Measurements from ENCODE around the gene OR2A2.

DNA sequence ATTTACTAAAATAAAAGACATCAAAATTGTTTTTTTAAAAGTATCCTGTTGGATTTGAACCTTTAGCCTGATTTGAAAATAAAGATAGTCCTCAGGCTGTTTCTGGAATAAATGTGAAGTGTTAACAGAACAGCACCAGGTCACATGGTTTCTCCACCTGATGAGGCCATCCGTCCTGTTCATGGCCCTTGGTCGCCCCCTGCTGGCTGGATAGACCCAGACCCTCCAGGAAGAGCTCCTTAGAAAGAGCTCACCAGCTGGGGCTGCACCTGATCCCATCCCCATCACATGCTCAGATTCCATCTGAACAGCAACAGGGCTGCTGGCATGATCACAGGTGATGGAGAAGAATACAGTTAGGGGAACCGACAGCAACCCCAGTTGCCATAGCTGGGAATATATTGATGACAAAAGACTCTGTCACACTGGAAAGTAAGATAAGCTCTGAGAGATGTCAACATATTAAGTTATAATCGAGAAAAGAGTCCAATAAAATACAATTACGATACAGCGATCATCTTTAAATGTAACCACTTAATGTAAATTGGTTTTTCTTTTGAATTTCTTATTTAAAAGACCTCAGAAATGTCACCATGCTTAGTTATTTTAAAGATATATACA, 18.4 kb downstream of the OR2A2 start:
- TF ChIP-seq, protein P1, sequence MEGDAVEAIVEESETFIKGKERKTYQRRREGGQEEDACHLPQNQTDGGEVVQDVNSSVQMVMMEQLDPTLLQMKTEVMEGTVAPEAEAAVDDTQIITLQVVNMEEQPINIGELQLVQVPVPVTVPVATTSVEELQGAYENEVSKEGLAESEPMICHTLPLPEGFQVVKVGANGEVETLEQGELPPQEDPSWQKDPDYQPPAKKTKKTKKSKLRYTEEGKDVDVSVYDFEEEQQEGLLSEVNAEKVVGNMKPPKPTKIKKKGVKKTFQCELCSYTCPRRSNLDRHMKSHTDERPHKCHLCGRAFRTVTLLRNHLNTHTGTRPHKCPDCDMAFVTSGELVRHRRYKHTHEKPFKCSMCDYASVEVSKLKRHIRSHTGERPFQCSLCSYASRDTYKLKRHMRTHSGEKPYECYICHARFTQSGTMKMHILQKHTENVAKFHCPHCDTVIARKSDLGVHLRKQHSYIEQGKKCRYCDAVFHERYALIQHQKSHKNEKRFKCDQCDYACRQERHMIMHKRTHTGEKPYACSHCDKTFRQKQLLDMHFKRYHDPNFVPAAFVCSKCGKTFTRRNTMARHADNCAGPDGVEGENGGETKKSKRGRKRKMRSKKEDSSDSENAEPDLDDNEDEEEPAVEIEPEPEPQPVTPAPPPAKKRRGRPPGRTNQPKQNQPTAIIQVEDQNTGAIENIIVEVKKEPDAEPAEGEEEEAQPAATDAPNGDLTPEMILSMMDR (IDR thresholded peaks at IDR 0.05) = peak; percentile 99
- TF ChIP-seq NRF1 (IDR thresholded peaks at IDR 0.05; ENCODE audit: low read depth, low read length) (no peak), TAF1 (IDR thresholded peaks at IDR 0.05; ENCODE audit: borderline replicate concordance, low read depth, low read length) (no peak), POLR2AphosphoS5 (IDR thresholded peaks at IDR 0.05; ENCODE audit: low read depth, low read length) (no peak), YY1 (IDR thresholded peaks at IDR 0.05; ENCODE audit: low read depth) (no peak), CHD2 (IDR thresholded peaks at IDR 0.05; ENCODE audit: low read length, partially characterized antibody) (peak; percentile 27)
- TF ChIP-seq, protein P2, sequence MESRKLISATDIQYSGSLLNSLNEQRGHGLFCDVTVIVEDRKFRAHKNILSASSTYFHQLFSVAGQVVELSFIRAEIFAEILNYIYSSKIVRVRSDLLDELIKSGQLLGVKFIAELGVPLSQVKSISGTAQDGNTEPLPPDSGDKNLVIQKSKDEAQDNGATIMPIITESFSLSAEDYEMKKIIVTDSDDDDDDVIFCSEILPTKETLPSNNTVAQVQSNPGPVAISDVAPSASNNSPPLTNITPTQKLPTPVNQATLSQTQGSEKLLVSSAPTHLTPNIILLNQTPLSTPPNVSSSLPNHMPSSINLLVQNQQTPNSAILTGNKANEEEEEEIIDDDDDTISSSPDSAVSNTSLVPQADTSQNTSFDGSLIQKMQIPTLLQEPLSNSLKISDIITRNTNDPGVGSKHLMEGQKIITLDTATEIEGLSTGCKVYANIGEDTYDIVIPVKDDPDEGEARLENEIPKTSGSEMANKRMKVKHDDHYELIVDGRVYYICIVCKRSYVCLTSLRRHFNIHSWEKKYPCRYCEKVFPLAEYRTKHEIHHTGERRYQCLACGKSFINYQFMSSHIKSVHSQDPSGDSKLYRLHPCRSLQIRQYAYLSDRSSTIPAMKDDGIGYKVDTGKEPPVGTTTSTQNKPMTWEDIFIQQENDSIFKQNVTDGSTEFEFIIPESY (IDR thresholded peaks at IDR 0.05; ENCODE audit: borderline replicate concordance, low read depth) = no peak
